ENCODE data around the gene DDX3X. TPM values are rescaled to one million over a fixed set of nuclear protein-coding genes. Genes with fewer than 3 reads are reported as not detected.

The DDX3X gene
- polyA plus RNA-seq, 1 of the 3 experiments (the other 2 are of a cell fraction), result 30.9 TPM

GRCh38 chrX:41394293-41394692 is 60.3 kb downstream of the DDX3X start (continued):
- TF ChIP-seq REST (IDR thresholded peaks at IDR 0.05; ENCODE audit: low read depth, low read length) (no peak), MXI1 (IDR thresholded peaks at IDR 0.05; ENCODE audit: low read depth, low read length) (no peak), EP300 (IDR thresholded peaks at IDR 0.05; ENCODE audit: borderline replicate concordance in 1 of 2, low read depth in 1 of 2, low read length in 1 of 2) (no peak), CTCF (IDR thresholded peaks at IDR 0.05) (no peak), TAF1 (IDR thresholded peaks at IDR 0.05; ENCODE audit: borderline replicate concordance, low read depth, low read length) (no peak), FOXJ3 (CRISPR knock-in tag; IDR thresholded peaks at IDR 0.05) (no peak), RXRA (IDR thresholded peaks at IDR 0.05; ENCODE audit: borderline replicate concordance, low read depth) (no peak), GABPA (IDR thresholded peaks at IDR 0.05; ENCODE audit: low read depth) (no peak), RCOR1 (IDR thresholded peaks at IDR 0.05; ENCODE audit: low read length) (no peak), GATA2 (CRISPR knock-in tag; IDR thresholded peaks at IDR 0.05) (no peak), RAD21 (IDR thresholded peaks at IDR 0.05; ENCODE audit: low read length) (no peak)

- no peak overlapping the region for H3K27ac ChIP-seq (ENCODE audit: low read depth in 2 of 2, low read length in 1 of 2)
- H3K36me3 ChIP-seq (replicated peaks in 1 of 2; ENCODE audit: control insufficient read depth in 1 of 2, insufficient read depth in 2 of 2, low read length in 1 of 2), result no peaks in the 10 kb centered on the region
- no peaks in the 10 kb centered on the region for H4K20me1 ChIP-seq (ENCODE audit: insufficient read depth)
- no peaks in the 10 kb centered on the region for H3K4me1 ChIP-seq (ENCODE audit: control insufficient read depth in 1 of 2, insufficient read depth in 2 of 2, low read depth in 1 of 2, low read length in 1 of 2)
- H2AFZ ChIP-seq (ENCODE audit: low read depth), result no peak overlapping the region
- H3K27me3 ChIP-seq (ENCODE audit: insufficient read depth), result no peaks in the 10 kb centered on the region
- H3F3A ChIP-seq (replicated peaks; ENCODE audit: insufficient read depth), result no peaks in the 10 kb centered on the region
- POLR2A ChIA-PET, result no interaction called here
- WGBS (ENCODE audit: low lambda C conversion rate), result 56% methylated on average over 3 of the region's 3 CpGs
- H3K4me2 ChIP-seq, result no peak overlapping the region
- no peaks in the 10 kb centered on the region for H3K79me2 ChIP-seq (ENCODE audit: insufficient read depth)
- H3K9me3 ChIP-seq, result no peaks in the 10 kb centered on the region
- no peak for DNase-seq
- CTCF ChIA-PET, result interaction anchor here (0.9 kb wide), 1 partner anchor 11 kb away, joined by 3 read pairs; no protein-coding TSS in a partner anchor
- no peaks in the 10 kb centered on the region for H3K9me2 ChIP-seq
- no peak overlapping the region for H3K9ac ChIP-seq
- no peak overlapping the region for H3K4me3 ChIP-seq (ENCODE audit: low read depth in 2 of 2, low read length in 1 of 2)
- TF ChIP-seq FOSL2 (IDR thresholded peaks at IDR 0.05; ENCODE audit: borderline replicate concordance, low read depth) (no peak), FOXJ3 (CRISPR knock-in tag; IDR thresholded peaks at IDR 0.05) (no peak), ZBTB33 (IDR thresholded peaks at IDR 0.05; ENCODE audit: borderline replicate concordance, low read depth) (no peak)
Measured at GRCh38 chrX:41397219-41397618, 63.3 kb downstream of the DDX3X start.
